HepG2 (cell line): ENCODE data around the gene EPN2. TPM values are rescaled to one million over a fixed set of nuclear protein-coding genes. Genes with fewer than 3 reads are reported as not detected.

Experiments
- CENPT ChIP-seq: sonication (generic); formaldehyde crosslinking; IDR thresholded peaks from 2 replicates; pipeline ENCODE4 v1.8.0; 2022; ENCODE audit warnings: low read depth, mild to moderate bottlenecking, moderate library complexity, missing genetic modification reagents
- CSRNP1 ChIP-seq: sonication (generic); formaldehyde crosslinking; IDR thresholded peaks from 2 replicates; pipeline ENCODE4 v1.8.1; 2023; ENCODE audit warnings: mild to moderate bottlenecking, missing genetic modification reagents
- EP300 ChIP-seq, 3 experiments: sonication (generic) in 1 of 3; formaldehyde crosslinking in 1 of 3; IDR thresholded peaks; 2 replicates each; pipeline versions ENCODE4 v1.5.1 to v1.6.1; 2011 to 2020; ENCODE audit warnings: low read depth in 2 of 3, low read length in 2 of 3, borderline replicate concordance in 1 of 3, improper control_type of control experiment in 1 of 3, mild to moderate bottlenecking in 1 of 3, missing genetic modification reagents in 1 of 3, moderate library complexity in 1 of 3
- HDAC1 ChIP-seq: sonication (generic); formaldehyde crosslinking; IDR thresholded peaks from 2 replicates; pipeline ENCODE4 v1.5.1; 2020; ENCODE audit warnings: mild to moderate bottlenecking, missing genetic modification reagents
- HOXA5 ChIP-seq: sonication (generic); formaldehyde crosslinking; IDR thresholded peaks from 2 replicates; pipeline ENCODE4 v1.4.0; 2020; ENCODE audit warnings: missing genetic modification reagents
- MIER2 ChIP-seq: IDR thresholded peaks from 2 replicates; pipeline ENCODE4 v1.6.1; 2016; ENCODE audit warnings: missing biosample characterization, missing genetic modification reagents
- NCOA2 ChIP-seq: sonication (generic); formaldehyde crosslinking; IDR thresholded peaks from 2 replicates; pipeline ENCODE4 v1.8.0; 2022; ENCODE audit warnings: inconsistent platforms
- NR2F6 ChIP-seq, 2 experiments: IDR thresholded peaks; 2 replicates each; pipeline ENCODE4 v1.6.1; 2016; ENCODE audit warnings: antibody characterized with exemption in 1 of 2, mild to moderate bottlenecking in 1 of 2
- PRDM15 ChIP-seq: sonication (generic); formaldehyde crosslinking; IDR thresholded peaks from 2 replicates; pipeline ENCODE4 v1.4.0; 2020; ENCODE audit warnings: missing genetic modification reagents
- PRMT3 ChIP-seq: sonication (generic); formaldehyde crosslinking; IDR thresholded peaks from 2 replicates; pipeline ENCODE4 v1.8.1; 2022; ENCODE audit warnings: low read depth, mild to moderate bottlenecking, moderate library complexity, missing genetic modification reagents, borderline replicate concordance
- RFX1 ChIP-seq: fragments of 450-650 bp; IDR thresholded peaks from 2 replicates; pipeline ENCODE4 v1.6.1; 2017
- TAF1 ChIP-seq: sonication (generic); formaldehyde crosslinking; IDR thresholded peaks from 2 replicates; pipeline ENCODE4 v1.4.0; 2020; ENCODE audit warnings: missing genetic modification reagents
- ZBTB42 ChIP-seq: sonication (generic); formaldehyde crosslinking; IDR thresholded peaks from 2 replicates; pipeline ENCODE4 v1.5.0; 2020; ENCODE audit warnings: mild to moderate bottlenecking, missing genetic modification reagents
- ZKSCAN5 ChIP-seq: sonication (generic); formaldehyde crosslinking; IDR thresholded peaks from 2 replicates; pipeline ENCODE4 v1.5.1; 2020; ENCODE audit warnings: mild to moderate bottlenecking, missing genetic modification reagents
- ZNF274 ChIP-seq: sonication (generic); formaldehyde crosslinking; IDR thresholded peaks from 2 replicates; pipeline ENCODE4 v1.5.1; 2020; ENCODE audit warnings: mild to moderate bottlenecking, missing genetic modification reagents
- ZNF335 ChIP-seq: sonication (generic); formaldehyde crosslinking; IDR thresholded peaks from 2 replicates; pipeline ENCODE4 v1.4.0; 2020; ENCODE audit warnings: missing genetic modification reagents
- ZNF547 ChIP-seq: sonication (generic); formaldehyde crosslinking; IDR thresholded peaks from 2 replicates; pipeline ENCODE4 v1.5.1; 2020; ENCODE audit warnings: mild to moderate bottlenecking, missing genetic modification reagents
- ZNF549 ChIP-seq: sonication (generic); formaldehyde crosslinking; IDR thresholded peaks from 2 replicates; pipeline ENCODE4 v1.5.0; 2020; ENCODE audit warnings: missing genetic modification reagents
- ZNF598 ChIP-seq: sonication (generic); formaldehyde crosslinking; IDR thresholded peaks from 2 replicates; pipeline ENCODE4 v1.5.1; 2020; ENCODE audit warnings: mild to moderate bottlenecking, missing genetic modification reagents, borderline replicate concordance
- ZNF605 ChIP-seq: sonication (generic); formaldehyde crosslinking; IDR thresholded peaks from 2 replicates; pipeline ENCODE4 v1.8.0; 2022; ENCODE audit warnings: mild to moderate bottlenecking, missing genetic modification reagents
- polyA plus RNA-seq, 8 experiments: library from polyadenylated mRNA; depleted of rRNA in 3 of 8; stranded (reverse) in 7 of 8; unstranded in 1 of 8; fragments of >200 nt; fragmentation: Illumina TruSeq in 4 of 8; extraction: Trizol in 4 of 8; gene quantifications; 2 replicates each; pipeline versions ENCODE4 v1.2.1 to v1.2.3, GENCODE V29; 2011 to 2016; ENCODE audit warnings: low read depth in 4 of 8, missing spikeins in 1 of 8, mixed read lengths in 1 of 8; ENCODE audit not compliant: insufficient read depth in 1 of 8
- total RNA-seq, 5 experiments: library from RNA; depleted of rRNA; stranded (reverse); fragments of >200 nt; fragmentation: Illumina TruSeq; extraction: Trizol; gene quantifications; 2 replicates each; pipeline ENCODE4 v1.2.3, GENCODE V29; 2016; ENCODE audit warnings: low read depth in 1 of 5
- TF ChIP-seq, protein P1 (sequence below): IDR thresholded peaks from 2 replicates; pipeline ENCODE4 v1.6.1; 2016; ENCODE audit warnings: control low read depth
- TF ChIP-seq, protein P2 (sequence below): sonication (generic); formaldehyde crosslinking; IDR thresholded peaks from 2 replicates; pipeline ENCODE4 v1.8.0; 2022; ENCODE audit warnings: mild to moderate bottlenecking, missing genetic modification reagents, borderline replicate concordance

EPN2 gene
- total and polyA plus RNA-seq, 2 of the 13 experiments (the other 11 are each of a cell fraction or from before 2014, with no cell fraction given), result 7.8 to 19.2 TPM

DNA sequence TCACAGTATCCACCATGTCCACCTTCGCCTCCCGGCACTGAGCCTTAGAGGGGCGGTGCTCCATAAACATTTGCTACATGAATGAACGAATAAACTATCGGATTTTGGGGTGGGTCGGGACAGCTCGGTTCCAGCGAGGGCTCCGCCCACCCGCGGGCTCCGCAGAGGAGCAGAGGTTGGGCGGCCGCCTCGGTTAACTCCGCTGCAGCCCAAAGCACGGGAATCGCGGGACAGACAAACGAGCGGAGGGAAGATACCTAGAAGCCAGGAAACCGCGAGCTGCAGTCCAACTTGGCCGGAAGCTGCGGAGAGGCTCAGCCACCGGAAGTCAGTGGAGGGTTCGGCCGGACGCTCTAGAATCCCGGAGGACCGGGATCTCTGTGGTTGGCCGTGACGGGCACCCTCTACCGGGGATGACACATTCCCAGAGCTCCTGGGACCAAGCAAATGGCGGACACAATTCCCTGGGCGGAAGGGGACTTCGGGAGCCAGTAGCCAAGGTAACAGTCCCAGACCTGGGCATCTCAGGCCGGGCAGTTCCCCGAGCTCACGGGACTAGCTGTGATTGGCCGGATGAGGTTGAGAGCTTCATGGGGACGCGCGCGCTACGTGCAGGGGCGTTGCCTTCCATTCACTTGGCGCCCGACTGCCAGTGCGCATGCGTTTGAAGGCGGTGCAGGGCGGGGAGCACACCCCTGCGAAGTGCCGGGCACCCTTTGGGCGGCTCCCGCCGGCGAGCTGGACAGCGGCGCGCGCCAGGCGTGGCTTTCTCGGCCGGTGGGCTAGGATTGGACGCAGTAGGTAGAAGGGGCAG lies 140.6 kb downstream of the EPN2 start (continued):
- TF ChIP-seq PRDM15 (CRISPR knock-in tag), result no peak
- no peak for TF ChIP-seq CENPT (CRISPR knock-in tag)
- TF ChIP-seq ZBTB42, result peak; percentile 78; the same call in 1 of the 2 replicates
- TF ChIP-seq MIER2 (CRISPR knock-in tag), result peak; percentile 7; the same call in 1 of the 2 replicates
- TF ChIP-seq EP300 (IDR thresholded peaks at IDR 0.05; ENCODE audit: low read depth in 2 of 2, low read length in 2 of 2), result no peak
- TF ChIP-seq EP300 (CRISPR knock-in tag; IDR thresholded peaks at IDR 0.05; ENCODE audit: borderline replicate concordance), result no peak
- no peak for TF ChIP-seq NR2F6 (IDR thresholded peaks at IDR 0.05)
- TF ChIP-seq NR2F6 (CRISPR knock-in tag; IDR thresholded peaks at IDR 0.05), result no peak; the same call in 1 of the 2 replicates
- TF ChIP-seq, protein P1, sequence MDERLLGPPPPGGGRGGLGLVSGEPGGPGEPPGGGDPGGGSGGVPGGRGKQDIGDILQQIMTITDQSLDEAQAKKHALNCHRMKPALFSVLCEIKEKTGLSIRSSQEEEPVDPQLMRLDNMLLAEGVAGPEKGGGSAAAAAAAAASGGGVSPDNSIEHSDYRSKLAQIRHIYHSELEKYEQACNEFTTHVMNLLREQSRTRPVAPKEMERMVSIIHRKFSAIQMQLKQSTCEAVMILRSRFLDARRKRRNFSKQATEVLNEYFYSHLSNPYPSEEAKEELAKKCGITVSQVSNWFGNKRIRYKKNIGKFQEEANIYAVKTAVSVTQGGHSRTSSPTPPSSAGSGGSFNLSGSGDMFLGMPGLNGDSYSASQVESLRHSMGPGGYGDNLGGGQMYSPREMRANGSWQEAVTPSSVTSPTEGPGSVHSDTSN (CRISPR knock-in tag), result no peak
- TF ChIP-seq RFX1, result peak; percentile 81
- TF ChIP-seq, protein P2, sequence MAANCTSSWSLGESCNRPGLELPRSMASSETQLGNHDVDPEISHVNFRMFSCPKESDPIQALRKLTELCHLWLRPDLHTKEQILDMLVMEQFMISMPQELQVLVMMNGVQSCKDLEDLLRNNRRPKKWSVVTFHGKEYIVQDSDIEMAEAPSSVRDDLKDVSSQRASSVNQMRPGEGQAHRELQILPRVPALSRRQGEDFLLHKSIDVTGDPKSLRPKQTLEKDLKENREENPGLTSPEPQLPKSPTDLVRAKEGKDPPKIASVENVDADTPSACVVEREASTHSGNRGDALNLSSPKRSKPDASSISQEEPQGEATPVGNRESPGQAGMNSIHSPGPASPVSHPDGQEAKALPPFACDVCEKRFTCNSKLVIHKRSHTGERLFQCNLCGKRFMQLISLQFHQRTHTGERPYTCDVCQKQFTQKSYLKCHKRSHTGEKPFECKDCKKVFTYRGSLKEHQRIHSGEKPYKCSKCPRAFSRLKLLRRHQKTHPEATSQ (CRISPR knock-in tag), result no peak
- no peak; the same call in 1 of the 2 replicates for TF ChIP-seq ZNF274 (CRISPR knock-in tag)
- peak; percentile 84 for TF ChIP-seq ZNF598 (CRISPR knock-in tag)
- no peak for TF ChIP-seq PRMT3
- no peak for TF ChIP-seq HDAC1 (CRISPR knock-in tag)
- no peak for TF ChIP-seq ZNF335
- no peak; the same call in 1 of the 2 replicates for TF ChIP-seq ZNF549 (CRISPR knock-in tag)
- peak; percentile 81 for TF ChIP-seq ZNF605
- TF ChIP-seq CSRNP1 (CRISPR knock-in tag), result no peak; the same call in 1 of the 2 replicates
- TF ChIP-seq NCOA2, result no peak
- no peak for TF ChIP-seq ZKSCAN5 (CRISPR knock-in tag)
- peak; percentile 80 for TF ChIP-seq TAF1 (CRISPR knock-in tag)
- 0 out of 2 replicates have a peak, but pooled peaks have one; percentile 17 for TF ChIP-seq HOXA5
- peak; percentile 78; the same call in 1 of the 2 replicates for TF ChIP-seq ZNF547
